Iris pigment epithelial cell (primary cell): ENCODE data around the gene POLA2.
"Not testable (repeated sequence)": the region's sequence is repeated elsewhere in the genome, so short reads cannot be mapped to it uniquely, and the experiment has no call there.

Experiments
- DNase-seq: peaks from one replicate; pipeline ENCODE4 v3.0.0-alpha.2; 2011; ENCODE audit warnings: low read depth

Gene POLA2

GRCh38 chr11:65330544-65330943 is 68.8 kb downstream of the POLA2 start:
- no peak for DNase-seq

DNA sequence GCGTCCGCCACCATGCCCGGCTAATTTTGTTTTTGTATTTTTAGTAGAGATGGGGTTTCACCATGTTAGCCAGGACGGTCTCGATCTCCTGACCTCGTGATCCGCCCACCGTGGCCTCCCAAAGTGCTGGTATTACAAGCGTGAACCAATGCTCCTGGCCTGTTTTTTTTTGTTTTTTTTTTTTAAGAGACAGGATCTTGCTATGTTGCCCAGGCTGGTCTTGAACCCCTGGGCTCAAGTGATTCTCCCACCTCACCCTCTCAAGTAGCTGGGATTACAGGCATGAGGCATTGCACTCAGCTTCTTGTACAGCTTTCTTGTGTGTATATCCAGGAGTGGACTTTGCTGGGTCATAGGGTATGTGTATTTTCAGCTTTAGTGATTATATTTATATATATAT is 70.8 kb downstream of the POLA2 start:
- DNase-seq, result not testable (repeated sequence)

DNA sequence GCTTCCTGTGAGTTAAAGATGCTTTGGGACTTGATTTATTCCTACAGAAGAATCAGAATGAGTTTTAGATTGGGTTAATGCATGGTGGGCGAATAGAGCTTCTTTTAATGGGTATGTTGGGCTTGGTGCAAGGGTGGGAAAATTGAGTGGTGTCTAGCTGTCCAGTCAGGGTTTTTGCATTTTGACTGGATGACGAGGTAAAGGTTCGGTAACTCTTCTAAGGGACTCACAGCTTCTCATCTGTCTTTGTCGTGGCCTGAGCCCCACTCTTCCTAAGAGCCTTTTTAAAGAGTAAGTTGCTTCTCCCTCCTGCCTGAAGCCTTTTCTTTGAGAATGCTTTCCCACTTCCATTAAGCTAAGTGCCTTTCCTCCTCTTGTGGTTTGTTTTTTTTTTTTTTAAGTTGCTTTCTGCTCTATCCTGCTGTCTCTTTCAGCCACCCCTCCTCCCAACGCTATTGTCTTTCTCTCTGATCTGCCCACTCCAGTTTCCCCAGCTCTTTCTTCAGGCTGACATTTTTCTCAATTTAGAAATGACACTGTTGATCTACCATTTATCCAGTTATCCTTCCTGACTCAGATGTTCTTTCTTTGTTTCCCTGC is 73.0 kb downstream of the POLA2 start:
- DNase-seq, result no peak

DNA sequence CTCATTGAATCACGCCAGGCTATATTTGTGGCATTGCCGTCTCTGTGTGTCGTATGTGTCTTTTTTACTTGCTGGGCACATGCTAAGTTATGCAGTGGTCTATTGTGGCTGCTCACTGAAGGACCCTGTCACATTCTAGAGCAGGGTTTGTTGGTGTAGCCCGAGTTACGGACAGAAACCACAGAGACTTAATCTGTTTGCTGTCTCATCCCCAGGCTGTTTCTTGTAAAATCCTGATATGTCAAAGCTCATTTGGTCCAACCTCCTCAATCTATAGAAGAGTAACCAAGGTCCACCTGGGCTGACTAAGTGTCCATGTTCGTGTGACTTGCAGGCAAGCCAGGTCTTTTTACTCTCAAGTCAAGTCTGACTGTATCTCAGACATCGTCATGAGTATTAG is 76.9 kb downstream of the POLA2 start:
- no peak for DNase-seq

GRCh38 chr11:65340226-65340625 is 78.5 kb downstream of the POLA2 start:
- DNase-seq, result no peak

DNA sequence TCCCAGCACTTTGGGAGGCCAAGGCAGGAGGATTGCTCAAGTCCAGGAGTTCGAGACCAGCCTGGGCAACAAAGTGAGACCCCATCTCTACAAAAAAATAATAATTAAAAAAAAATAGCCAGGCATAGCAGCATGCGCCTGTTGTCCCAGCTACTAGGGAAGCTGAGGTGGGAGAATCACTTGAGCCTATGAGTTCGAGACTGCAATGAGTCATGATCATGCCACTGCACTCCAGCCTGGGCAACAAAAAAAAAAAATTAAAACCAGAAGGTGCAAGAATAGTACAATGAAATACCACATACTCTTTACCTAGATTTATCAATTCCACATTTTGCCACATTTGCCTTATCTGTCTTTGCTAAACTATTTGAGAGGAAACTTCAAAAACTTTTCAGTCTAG is 80.1 kb downstream of the POLA2 start:
- DNase-seq, result no peak
